ENCODE data around the gene SLC7A6.

The SLC7A6 gene

GRCh38 chr16:68232335-68232734, 32.0 kb upstream of the SLC7A6 start:
- H3K9ac ChIP-seq: no peak overlapping the region
- H3K4me1 ChIP-seq: peaks cover 43 to 64% (median 49%) of the 10 kb centered on the region in 10 experiments
- peaks cover 19 to 49% (median 36%) of the 10 kb centered on the region in 11 experiments; a peak in 21 of 22 replicates for H3K36me3 ChIP-seq
- no peak for TF ChIP-seq Cebpa-rat (IDR thresholded peaks at IDR 0.05)
- no peak overlapping the region for H3K4me3 ChIP-seq
- H4K20me1 ChIP-seq: peaks cover 15 to 71% (median 28%) of the 10 kb centered on the region in 11 experiments; a peak in 17 of 22 replicates
- H3K27ac ChIP-seq: peak overlapping the region in 2 of 11 experiments; percentile 72 to 76; a peak in 2 of 22 replicates
- H3K27me3 ChIP-seq: no peaks in the 10 kb centered on the region
- H3K4me2 ChIP-seq: peak overlapping the region in 1 of 11 experiments; percentile 87; a peak in 1 of 22 replicates
- peaks cover 0 to 16% (median 7%) of the 10 kb centered on the region in 11 experiments; a peak in 13 of 22 replicates for H3K9me3 ChIP-seq (replicated peaks in 1 of 11)

- Histone ChIP-seq H3K9ac (peak overlapping the region in 8 of 11 experiments; percentile 1 to 40 (median 20); a peak in 8 of 22 replicates), H3K9me3 (replicated peaks in 1 of 11) (peaks cover 0 to 16% (median 7%) of the 10 kb centered on the region in 11 experiments; a peak in 13 of 22 replicates), H3K4me2 (peak overlapping the region; percentile 66 to 93 (median 85)), H3K4me1 (peaks cover 41 to 60% (median 46%) of the 10 kb centered on the region in 10 experiments), H3K27ac (peak overlapping the region in 8 of 11 experiments; percentile 17 to 76 (median 56); a peak in 14 of 22 replicates), H3K4me3 (no peak overlapping the region), H4K20me1 (peaks cover 6 to 62% (median 20%) of the 10 kb centered on the region in 11 experiments; a peak in 16 of 22 replicates), H3K27me3 (no peaks in the 10 kb centered on the region), H3K36me3 (peaks cover 11 to 40% (median 28%) of the 10 kb centered on the region in 11 experiments; a peak in 21 of 22 replicates)
- no peak for TF ChIP-seq Cebpa-rat (IDR thresholded peaks at IDR 0.05)
These were observed 31.1 kb upstream of the SLC7A6 start for GRCh38 chr16:68233085-68233834.

GRCh38 chr16:68233835-68234187, 30.5 kb upstream of the SLC7A6 start:
- Histone ChIP-seq H3K9me3 (replicated peaks in 1 of 11) (peaks cover 0 to 16% (median 7%) of the 10 kb centered on the region in 11 experiments; a peak in 13 of 22 replicates), H3K4me2 (peak overlapping the region; percentile 66 to 93 (median 85)), H3K4me3 (no peak overlapping the region), H3K4me1 (peaks cover 36 to 60% (median 46%) of the 10 kb centered on the region in 10 experiments), H3K36me3 (peaks cover 11 to 36% (median 24%) of the 10 kb centered on the region in 11 experiments; a peak in 21 of 22 replicates), H3K9ac (peak overlapping the region in 10 of 11 experiments; percentile 1 to 40 (median 20); a peak in 10 of 22 replicates), H3K27me3 (no peaks in the 10 kb centered on the region), H3K27ac (peak overlapping the region in 8 of 11 experiments; percentile 17 to 76 (median 56); a peak in 15 of 22 replicates), H4K20me1 (peaks cover 6 to 56% (median 17%) of the 10 kb centered on the region in 11 experiments; a peak in 16 of 22 replicates)
- TF ChIP-seq Cebpa-rat (IDR thresholded peaks at IDR 0.05): peak in 3 of 11 experiments; percentile 19 to 58 (median 31); a peak in 4 of 22 replicates

- Histone ChIP-seq H3K27me3 (no peaks in the 10 kb centered on the region), H4K20me1 (peaks cover 5 to 50% (median 10%) of the 10 kb centered on the region in 11 experiments; a peak in 15 of 22 replicates), H3K4me3 (no peak overlapping the region; a peak in 1 of 20 replicates), H3K27ac (peak overlapping the region in 9 of 11 experiments; percentile 38 to 76 (median 60); a peak in 17 of 22 replicates), H3K4me2 (peak overlapping the region; percentile 66 to 93 (median 85)), H3K36me3 (peaks cover 11 to 29% (median 22%) of the 10 kb centered on the region in 11 experiments; a peak in 20 of 22 replicates), H3K9me3 (replicated peaks in 1 of 11) (peaks cover 0 to 16% (median 7%) of the 10 kb centered on the region in 11 experiments; a peak in 13 of 22 replicates), H3K4me1 (peaks cover 36 to 64% (median 46%) of the 10 kb centered on the region in 10 experiments), H3K9ac (peak overlapping the region in 10 of 11 experiments; percentile 1 to 49 (median 29); a peak in 15 of 22 replicates)
- no peak for TF ChIP-seq Cebpa-rat (IDR thresholded peaks at IDR 0.05)
These were observed 29.9 kb upstream of the SLC7A6 start for GRCh38 chr16:68234188-68235107.

- Histone ChIP-seq H3K36me3 (peaks cover 6 to 21% (median 15%) of the 10 kb centered on the region in 11 experiments; a peak in 18 of 22 replicates), H4K20me1 (peaks cover 0 to 42% (median 2%) of the 10 kb centered on the region in 11 experiments; a peak in 8 of 22 replicates), H3K27ac (peak overlapping the region in 8 of 11 experiments; percentile 38 to 76 (median 60); a peak in 11 of 22 replicates), H3K4me1 (peaks cover 43 to 72% (median 53%) of the 10 kb centered on the region in 10 experiments), H3K4me2 (peak overlapping the region in 10 of 11 experiments; percentile 66 to 93 (median 86); a peak in 15 of 22 replicates), H3K4me3 (no peak overlapping the region), H3K27me3 (no peaks in the 10 kb centered on the region), H3K9me3 (replicated peaks in 1 of 11) (peaks cover 0 to 16% (median 7%) of the 10 kb centered on the region in 11 experiments; a peak in 13 of 22 replicates), H3K9ac (peak overlapping the region in 3 of 11 experiments; percentile 26 to 42 (median 37); a peak in 4 of 22 replicates)
- TF ChIP-seq Cebpa-rat (IDR thresholded peaks at IDR 0.05): no peak
These were observed 29.0 kb upstream of the SLC7A6 start for GRCh38 chr16:68235108-68235886.

GRCh38 chr16:68235887-68236136, 28.5 kb upstream of the SLC7A6 start, which contains the start of gene ESRP2:
ESRP2 (minus strand) TSS chr16:68236127; CDS start chr16:68236045, 82 bp downstream.
- peaks cover 0 to 37% (median 0%) of the 10 kb centered on the region in 11 experiments; a peak in 7 of 22 replicates for H4K20me1 ChIP-seq
- no peaks in the 10 kb centered on the region for H3K27me3 ChIP-seq
- peak within 1 kb of the TSS in 10 of 11 experiments; percentile 58 to 87 (median 81); a peak in 19 of 22 replicates for H3K27ac ChIP-seq

More at GRCh38 chr16:68235887-68236136, 28.5 kb upstream of the SLC7A6 start, which contains the start of gene ESRP2:
- TF ChIP-seq Cebpa-rat (IDR thresholded peaks at IDR 0.05): no peak
- peaks cover 0 to 16% (median 7%) of the 10 kb centered on the region in 11 experiments; a peak in 13 of 22 replicates for H3K9me3 ChIP-seq (replicated peaks in 1 of 11)
- peaks cover 3 to 16% (median 10%) of the 10 kb centered on the region in 11 experiments; a peak in 17 of 22 replicates for H3K36me3 ChIP-seq
- H3K9ac ChIP-seq: peak within 1 kb of the TSS; percentile 69 to 82 (median 77); a peak in 21 of 22 replicates
- peak within 1 kb of the TSS; percentile 55 to 70 (median 62); a peak in 19 of 20 replicates for H3K4me3 ChIP-seq
- peak within 1 kb of the TSS; percentile 87 to 97 (median 92) for H3K4me2 ChIP-seq
- peaks cover 43 to 72% (median 54%) of the 10 kb centered on the region in 10 experiments for H3K4me1 ChIP-seq
